GM19238 (cell line): ENCODE data around the gene TNPO2.
"Not testable (repeated sequence)": the region's sequence is repeated elsewhere in the genome, so short reads cannot be mapped to it uniquely, and the experiment has no call there.

Experiments
- DNase-seq: peaks from one replicate; pipeline ENCODE4 v3.0.0; 2011; ENCODE audit warnings: low spot score; ENCODE audit not compliant: insufficient read length

Gene TNPO2

DNA sequence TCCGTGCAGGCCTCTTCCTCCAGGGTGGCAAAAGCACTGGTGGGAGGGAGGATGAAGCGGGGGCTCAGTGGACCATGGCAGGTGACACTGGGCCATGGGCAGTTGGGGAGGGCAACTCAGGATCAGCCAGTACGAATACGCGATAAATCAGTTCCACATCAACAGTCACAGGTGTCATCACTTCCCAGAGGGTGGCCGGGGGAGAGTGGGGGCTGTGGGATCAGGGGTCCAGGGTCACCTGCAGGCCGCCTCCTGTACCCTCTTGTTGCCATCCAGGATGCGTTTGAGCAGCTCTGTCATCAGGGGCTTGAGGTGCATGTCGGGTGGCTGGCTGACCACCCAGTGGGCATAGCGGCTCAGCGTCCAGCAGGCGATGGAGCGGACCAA lies 17.4 kb downstream of the TNPO2 start:
- no peak for DNase-seq

DNA sequence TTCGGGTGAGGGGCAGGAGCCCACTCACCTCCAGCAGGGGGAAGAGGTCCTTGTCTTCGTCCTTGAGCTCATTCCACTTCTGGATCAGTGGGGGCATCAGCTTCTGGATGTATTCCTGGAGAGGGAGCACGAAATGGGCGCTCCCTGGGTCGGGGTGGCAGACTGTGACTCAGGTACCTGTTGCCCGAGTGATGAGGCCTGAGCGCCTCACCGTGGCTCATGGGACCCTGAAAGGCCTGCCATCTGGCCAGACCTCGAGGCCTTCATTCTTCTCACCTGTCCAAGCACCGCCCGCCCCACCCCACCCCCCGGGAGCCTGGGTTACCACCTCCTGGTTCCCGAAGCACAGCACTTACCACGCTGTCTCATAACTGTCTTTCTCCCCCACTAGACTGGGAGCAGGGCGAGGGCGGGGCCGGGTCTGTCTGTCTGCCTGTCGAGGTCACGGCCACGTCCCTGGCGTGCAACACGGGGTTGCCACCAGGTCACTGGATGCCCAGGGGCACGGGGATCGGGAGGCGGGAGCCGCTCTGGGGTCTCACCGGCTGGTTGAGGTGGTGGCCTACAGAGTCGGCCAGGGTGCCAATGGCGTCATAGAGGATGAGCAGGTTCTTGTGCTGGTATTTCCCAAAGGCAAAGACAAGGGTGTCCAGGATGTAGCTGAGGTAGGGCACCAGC lies 17.9 kb downstream of the TNPO2 start:
- no peak for DNase-seq

DNA sequence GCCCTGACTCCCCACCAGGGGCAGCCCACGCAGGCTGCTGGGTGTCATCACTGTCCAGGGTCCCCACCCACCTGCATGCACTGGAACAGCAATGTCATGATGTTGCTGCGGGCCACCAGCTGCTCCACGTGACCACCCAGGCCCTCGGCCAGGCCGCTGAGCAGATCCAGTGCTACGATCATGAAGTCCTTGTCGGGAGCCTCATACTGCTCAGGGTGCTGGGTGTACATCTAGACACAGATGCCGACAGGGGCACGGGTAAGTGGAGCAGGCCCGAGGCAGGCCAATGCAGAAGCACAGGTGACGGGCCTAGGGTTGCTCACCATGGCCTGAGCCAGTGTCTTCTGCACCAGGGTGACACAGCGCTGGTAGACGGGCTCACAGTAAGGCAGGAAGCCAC lies 18.6 kb downstream of the TNPO2 start:
- DNase-seq = no peak

- DNase-seq = peak; percentile 44
Measured at GRCh38 chr19:12703046-12703445, 20.7 kb downstream of the TNPO2 start.

GRCh38 chr19:12701596-12702282 lies 22.0 kb downstream of the TNPO2 start:
- no peak for DNase-seq

GRCh38 chr19:12698138-12698537 lies 25.6 kb downstream of the TNPO2 start:
- DNase-seq = no peak

DNA sequence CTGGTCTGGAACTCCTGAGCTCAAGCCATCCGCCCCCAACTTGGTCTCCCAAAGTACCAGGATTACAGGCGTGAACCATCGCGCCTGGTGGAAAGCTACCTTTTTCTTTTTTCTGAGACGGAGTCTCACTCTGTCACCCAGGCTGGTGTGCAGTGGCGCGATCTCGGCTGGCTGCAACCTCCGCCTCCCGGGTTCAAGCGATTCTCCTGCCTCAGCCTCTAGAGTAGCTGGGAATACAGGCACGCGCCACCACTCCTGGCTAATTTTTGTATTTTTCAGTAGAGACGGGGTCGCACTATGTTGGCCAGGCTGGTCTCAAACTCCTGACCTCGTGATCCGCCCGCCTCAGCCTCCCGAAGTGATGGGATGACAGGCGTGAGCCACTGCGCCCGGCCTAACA lies 26.3 kb downstream of the TNPO2 start:
- DNase-seq = not testable (repeated sequence)

DNA sequence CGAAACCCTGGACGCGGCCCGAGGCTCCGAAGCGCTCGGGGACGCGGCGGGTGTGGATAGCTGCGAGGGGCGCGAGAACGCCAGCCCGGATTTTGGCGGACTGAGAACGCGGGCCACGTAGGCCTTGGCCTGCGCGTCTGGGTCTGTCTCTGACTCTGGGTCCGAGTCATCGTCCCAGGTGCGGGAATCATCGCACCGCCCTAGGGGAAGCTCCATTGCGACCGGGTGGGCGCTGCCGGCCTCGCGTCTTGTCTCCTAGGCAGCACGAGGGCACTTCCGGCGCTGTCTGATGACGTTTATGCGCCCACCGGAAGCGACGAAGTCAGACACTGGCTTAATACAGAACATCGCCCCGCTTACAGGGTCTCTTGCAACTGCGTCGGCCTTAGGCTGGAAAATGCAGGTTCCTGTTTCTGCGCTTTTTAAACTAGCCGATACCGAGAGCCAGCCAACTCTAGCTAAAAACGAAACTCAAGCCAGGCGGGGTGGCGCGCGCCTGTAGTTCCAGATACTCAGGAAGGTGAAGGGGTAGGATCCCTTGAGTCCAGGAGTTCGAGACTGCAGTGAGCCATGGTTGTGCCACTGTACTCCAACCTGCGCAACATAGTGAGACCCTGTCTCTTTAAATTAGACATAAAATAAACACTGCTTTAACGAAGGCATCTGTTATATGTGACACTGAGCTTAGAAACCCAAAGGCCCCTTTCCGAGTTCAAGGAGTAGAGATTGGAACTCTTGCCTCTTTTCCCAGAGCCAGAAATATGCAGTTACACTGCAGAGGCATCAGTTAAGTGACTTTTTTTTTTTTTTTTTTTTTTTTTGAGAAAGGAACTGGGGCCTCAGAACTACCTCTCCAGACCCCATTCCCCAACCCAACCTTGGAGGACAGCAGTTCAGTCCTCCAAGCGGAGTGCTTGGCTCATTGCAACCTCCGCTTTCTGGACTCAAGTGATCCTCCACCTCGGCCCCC lies 27.1 kb downstream of the TNPO2 start, which contains the start of gene FBXW9:
FBXW9 (minus strand) TSS at position 266 of the 970 bp plus-strand sequence; CDS start at position 216, 50 bp downstream.
- peak; percentile 99 for DNase-seq

- DNase-seq = no peak
Measured at GRCh38 chr19:12695997-12696365, 27.8 kb downstream of the TNPO2 start.

GRCh38 chr19:12695514-12695913 lies 28.2 kb downstream of the TNPO2 start:
- DNase-seq = no peak

DNA sequence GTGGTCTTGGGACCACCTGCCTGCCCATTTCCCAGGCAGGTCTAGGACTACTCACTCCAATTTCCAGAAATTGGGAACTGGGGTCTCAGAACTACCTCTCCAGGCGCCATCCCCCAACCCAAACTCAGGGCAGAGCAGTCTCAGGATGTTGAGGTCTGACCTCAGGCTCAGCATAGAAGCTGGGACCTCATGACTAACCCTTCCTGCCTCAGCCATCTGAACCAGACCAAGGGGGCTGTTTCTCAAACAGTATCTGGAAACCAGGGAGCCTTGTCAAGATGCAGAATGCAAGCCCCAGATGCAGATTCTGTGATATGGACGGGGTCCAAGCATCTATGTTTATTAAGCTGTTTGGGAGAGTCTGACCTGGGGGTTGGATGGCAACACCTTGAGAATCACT lies 28.6 kb downstream of the TNPO2 start:
- no peak for DNase-seq

DNA sequence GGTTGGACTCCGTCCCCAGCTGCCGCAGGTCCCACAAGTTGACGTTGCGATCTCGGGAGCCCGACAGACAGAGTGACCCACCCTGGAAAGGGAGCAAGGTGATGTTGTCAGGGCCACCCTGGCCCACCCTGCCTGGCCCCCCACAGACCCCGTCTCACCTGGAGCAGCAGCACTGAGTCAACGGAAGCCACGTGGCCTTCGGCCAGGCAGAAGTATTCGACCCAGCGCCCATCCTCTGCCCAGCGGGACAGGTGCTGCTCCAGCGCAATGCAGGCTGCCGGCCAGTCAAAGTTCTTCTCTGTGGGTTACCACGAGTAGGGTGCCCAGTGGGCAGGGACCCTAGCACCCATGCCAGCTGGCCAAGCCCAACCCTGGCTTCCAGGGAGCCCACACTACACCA lies 29.1 kb downstream of the TNPO2 start:
- DNase-seq = no peak

- no peak for DNase-seq
Measured at GRCh38 chr19:12692960-12693359, 30.8 kb downstream of the TNPO2 start.

DNA sequence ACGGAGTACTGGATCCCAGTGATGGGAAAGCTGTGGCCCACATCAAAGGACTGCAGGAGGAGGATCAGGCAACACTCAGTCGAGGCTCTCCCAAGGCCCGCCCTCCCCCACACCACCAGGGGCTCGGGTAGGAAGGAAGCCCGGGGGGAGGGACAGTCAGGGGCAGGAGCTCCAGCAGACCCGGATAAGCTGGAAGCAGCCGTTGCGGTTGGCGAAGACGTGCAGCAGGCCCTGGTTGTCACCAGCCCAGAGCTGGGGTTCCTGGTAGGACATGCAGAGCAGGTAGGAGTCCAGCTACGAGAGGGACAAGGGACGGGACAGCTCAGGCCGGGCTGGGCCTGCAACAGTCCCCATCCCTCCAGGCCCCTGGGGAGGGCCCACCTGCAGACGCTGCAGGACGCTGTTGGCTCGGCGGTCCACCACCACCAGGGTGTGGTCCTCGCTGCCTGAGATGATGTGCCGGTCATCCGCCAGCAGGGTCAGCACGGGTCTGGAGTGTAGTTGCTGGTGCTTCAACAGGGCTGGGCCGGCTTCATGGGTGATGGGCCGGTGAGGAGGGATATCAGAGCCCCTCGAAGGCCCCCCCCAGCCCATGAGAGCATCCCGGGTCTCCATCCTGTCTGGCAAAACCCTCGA lies 34.0 kb downstream of the TNPO2 start:
- DNase-seq = no peak

DNA sequence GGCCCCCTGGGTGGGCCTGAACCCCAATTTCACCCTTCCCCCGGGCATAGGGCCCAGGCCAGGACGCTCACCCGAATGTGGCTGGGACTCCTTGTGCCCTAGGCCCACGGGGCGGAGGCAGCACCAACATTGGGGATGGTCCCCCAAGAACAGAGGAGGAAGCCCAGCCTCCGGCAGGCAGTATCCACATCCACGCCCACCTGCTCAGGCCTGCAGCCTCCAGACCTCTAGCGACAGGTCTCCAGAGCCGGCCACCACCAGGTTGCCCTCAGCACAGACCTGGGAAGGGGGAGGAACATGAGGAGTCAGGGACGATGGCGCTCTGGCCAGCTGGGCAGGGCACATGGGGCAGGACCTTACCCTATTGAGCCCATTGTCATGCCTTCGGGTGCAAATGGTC lies 34.7 kb downstream of the TNPO2 start:
- DNase-seq = no peak

GRCh38 chr19:12687496-12688196 lies 36.1 kb downstream of the TNPO2 start, which contains the start of gene GNG14:
Gene GNG14 (plus strand): TSS chr19:12687998. CDS start chr19:12688049, 51 bp downstream.
- DNase-seq = no peak

DNA sequence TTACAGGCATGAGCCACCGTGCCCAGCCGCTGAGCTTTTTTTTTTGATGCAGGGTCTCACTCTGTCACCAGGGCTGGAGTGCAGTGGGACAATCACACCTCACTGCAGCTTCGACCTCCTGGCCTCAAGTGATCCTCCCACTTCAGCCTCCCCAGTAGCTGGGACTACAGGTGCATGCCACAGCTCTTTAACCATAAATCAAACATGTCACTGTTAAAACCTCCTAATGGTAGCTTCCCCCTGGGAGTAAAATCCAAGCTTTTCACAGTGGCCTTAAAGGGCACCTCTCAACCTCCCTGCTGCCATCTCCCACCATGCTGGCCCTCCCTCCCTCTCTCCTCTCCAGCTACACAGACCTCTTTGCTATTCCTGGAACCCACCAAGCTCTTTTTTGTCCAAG lies 37.9 kb downstream of the TNPO2 start:
- no peak for DNase-seq

- DNase-seq = peak; percentile 93
Measured at GRCh38 chr19:12681074-12681987, 42.4 kb downstream of the TNPO2 start, which contains the start of gene DHPS. Gene DHPS (minus strand): TSS chr19:12681880. CDS start chr19:12681766, 114 bp downstream.

GRCh38 chr19:12680034-12680433 lies 43.7 kb downstream of the TNPO2 start:
- DNase-seq = no peak

DNA sequence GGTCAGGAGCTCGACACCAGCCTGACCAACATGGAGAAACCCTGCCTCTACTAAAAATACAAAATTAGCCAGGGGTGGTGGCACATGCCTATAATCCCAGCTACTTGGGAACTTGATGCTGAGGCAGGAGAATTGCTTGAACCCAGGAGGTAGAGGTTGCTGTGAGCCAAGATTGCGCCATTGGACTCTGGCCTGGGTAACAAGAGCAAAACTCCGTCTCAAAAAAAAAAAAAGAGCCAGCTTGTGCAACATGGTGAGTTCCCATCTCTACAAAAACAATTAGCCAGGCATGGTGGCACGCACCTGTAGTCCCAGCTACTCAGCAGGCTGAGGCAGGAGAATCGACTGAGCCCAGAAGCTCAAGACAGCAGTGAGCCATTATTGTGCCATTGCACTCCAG lies 45.7 kb downstream of the TNPO2 start:
- not testable (repeated sequence) for DNase-seq
